B cell (primary cell): ENCODE results near the gene ERC2. TPM values are rescaled to one million over a fixed set of nuclear protein-coding genes. Genes with fewer than 3 reads are reported as not detected.
A peak's percentile ranks its signal among the peaks of the same experiment; 100 is the strongest.

ENCODE experiments used
- ATAC-seq: fragments of 200-7000 bp; cut with Tn5 transposase; one replicate; pipeline ENCODE4 v1.10.0; 2021; ENCODE audit warnings: low read depth, mild to moderate bottlenecking, moderate number of reproducible peaks, moderate library complexity
- CTCF ChIA-PET: fragments of 350-600 bp; sonication (Branson Sonifier 250); formaldehyde crosslinking; loops from one replicate; lab custom pipeline; 2021; ENCODE audit warnings: antibody characterized with exemption, inconsistent platforms; lab: Charles Lee
- POLR2A ChIA-PET: fragments of 350-600 bp; sonication (Branson Sonifier 250); formaldehyde crosslinking; loops from one replicate; lab custom pipeline; 2021; ENCODE audit warnings: antibody characterized with exemption; lab: Charles Lee
- DNase-seq: peaks from one replicate; pipeline ENCODE4 v3.0.0; 2013
- H2AFZ ChIP-seq: 2 replicates; pipeline ENCODE4 v1.6.1; 2012; ENCODE audit warnings: mild to moderate bottlenecking, low read depth, low read length; ENCODE audit not compliant: insufficient read depth, poor library complexity, severe bottlenecking
- H3K27ac ChIP-seq, 2 donors: 1 replicate in 1 of 2; 2 replicates in 1 of 2; pipeline ENCODE4 v1.5.1; 2012 to 2013; ENCODE audit warnings: low read length in 2 of 2, mild to moderate bottlenecking in 2 of 2, moderate library complexity in 1 of 2
- H3K27me3 ChIP-seq, 4 experiments: fragments of 200-600 bp in 1 of 4; sonication (generic) in 1 of 4; replicated peaks in 1 of 4; 1 replicate in 2 of 4; 2 replicates in 2 of 4; pipeline versions ENCODE4 v1.6.1 to v1.7.0; 2013 to 2016; ENCODE audit warnings: low read length in 3 of 4, mild to moderate bottlenecking in 2 of 4, mixed read lengths in 1 of 4, moderate library complexity in 1 of 4; ENCODE audit not compliant: insufficient read depth in 4 of 4, control insufficient read depth in 3 of 4; ENCODE audit errors: control extremely low read depth in 1 of 4
- H3K36me3 ChIP-seq, 2 experiments: replicated peaks in 1 of 2; 1 replicate in 1 of 2; 2 replicates in 1 of 2; pipeline versions ENCODE4 v1.6.1 to v1.7.1; 2013; ENCODE audit warnings: low read length in 1 of 2; ENCODE audit not compliant: insufficient read depth in 2 of 2, control insufficient read depth in 1 of 2; ENCODE audit errors: control extremely low read depth in 1 of 2, extremely low read depth in 1 of 2
- H3K4me1 ChIP-seq, 2 donors: fragments of 200-600 bp in 1 of 2; sonication (generic) in 1 of 2; 1 replicate in 1 of 2; 2 replicates in 1 of 2; pipeline versions ENCODE4 v1.5.1 to v1.6.1; 2013 to 2017; ENCODE audit warnings: low read length in 2 of 2; ENCODE audit not compliant: control insufficient read depth in 2 of 2, insufficient read depth in 2 of 2
- H3K4me2 ChIP-seq: replicated peaks from 2 replicates; pipeline ENCODE3; 2012; ENCODE audit warnings: mild to moderate bottlenecking, low read depth, low read length; ENCODE audit not compliant: poor library complexity, severe bottlenecking
- H3K4me3 ChIP-seq, 5 experiments: fragments of 200-600 bp in 1 of 5; sonication (generic) in 1 of 5; 1 replicate in 3 of 5; 2 replicates in 2 of 5; pipeline versions ENCODE4 v1.5.1 to v1.7.0; 2011 to 2016; ENCODE audit warnings: low read length in 4 of 5, mild to moderate bottlenecking in 4 of 5, low read depth in 2 of 5, control low read depth in 1 of 5, moderate library complexity in 1 of 5; ENCODE audit not compliant: insufficient read depth in 1 of 5; ENCODE audit errors: control extremely low read depth in 1 of 5, extremely low read depth in 1 of 5
- H3K79me2 ChIP-seq: fragments of 200-600 bp; sonication (generic); one replicate; pipeline ENCODE4 v1.6.0; 2016; ENCODE audit warnings: low read length; ENCODE audit not compliant: control insufficient read depth, insufficient read depth
- H3K9ac ChIP-seq: fragments of 200-600 bp; sonication (generic); 2 replicates; pipeline ENCODE4 v1.6.1; 2017; ENCODE audit warnings: mild to moderate bottlenecking, low read length, moderate library complexity
- H3K9me3 ChIP-seq, 3 donors: one replicate each; pipeline versions ENCODE4 v1.6.1 to v1.7.1; 2013; ENCODE audit warnings: low read length in 2 of 3; ENCODE audit not compliant: control insufficient read depth in 2 of 3, insufficient read depth in 1 of 3; ENCODE audit errors: control extremely low read depth in 1 of 3
- H4K20me1 ChIP-seq: 2 replicates; pipeline ENCODE4 v1.6.0; 2012; ENCODE audit warnings: mild to moderate bottlenecking, low read length; ENCODE audit not compliant: insufficient read depth, control insufficient read depth, poor library complexity, severe bottlenecking
- H3K27ac Mint-ChIP-seq: one replicate; pipeline ENCODE4 v1.8.0; 2021; ENCODE audit warnings: mixed read lengths
- H3K27me3 Mint-ChIP-seq: one replicate; pipeline ENCODE4 v1.8.0; 2021; ENCODE audit warnings: mixed read lengths
- H3K4me1 Mint-ChIP-seq: one replicate; pipeline ENCODE4 v1.8.0; 2021; ENCODE audit warnings: mixed read lengths
- H3K4me3 Mint-ChIP-seq: one replicate; pipeline ENCODE4 v1.8.0; 2021; ENCODE audit warnings: mixed read lengths
- H3K9me3 Mint-ChIP-seq: one replicate; pipeline ENCODE4 v1.8.0; 2022; ENCODE audit warnings: mixed read lengths; ENCODE audit not compliant: insufficient read depth
- CTCF ChIP-seq: fragments of 200-600 bp; IDR thresholded peaks from one replicate; pipeline ENCODE4 v1.8.0; 2022; ENCODE audit warnings: antibody characterized with exemption, mild to moderate bottlenecking
- EZH2 ChIP-seq: IDR thresholded peaks from 2 replicates; pipeline ENCODE4 v1.6.1; 2012; ENCODE audit warnings: borderline replicate concordance, low read depth, mild to moderate bottlenecking, moderate library complexity, low read length; ENCODE audit not compliant: insufficient read depth, poor library complexity, severe bottlenecking
- WGBS: methylation state at CpG from one replicate; pipeline ENCODE4 v1.1.5; 2013; ENCODE audit warnings: missing lambda C conversion rate; ENCODE audit not compliant: insufficient coverage; 5-methylcytosine and 5-hydroxymethylcytosine counted together
- intact Hi-C: fragments of 100-400 bp; cut with micrococcal nuclease; formaldehyde crosslinking; loops from one replicate; pipeline ENCODE4 v1.10.0; 2022
- polyA plus RNA-seq: library from polyadenylated mRNA; depleted of rRNA; stranded (reverse); fragments of >200 nt; gene quantifications from 2 replicates; pipeline ENCODE4 v1.2.3, GENCODE V29; 2012
- total RNA-seq, 2 donors: library from RNA; stranded (reverse); fragments of 120-200 nt in 1 of 2; gene quantifications; 1 replicate in 1 of 2; 2 replicates in 1 of 2; pipeline versions ENCODE4 v1.2.3 to v1.2.4, GENCODE V29; 2013 to 2022

Gene ERC2
- total and polyA plus RNA-seq, 2 donors (not counting 1 experiment from before 2014, with no cell fraction given), result not detected

GRCh38 chr3:56494679-56495322 lies 26.5 kb upstream of the ERC2 start:
- H3K9ac ChIP-seq, result no peak overlapping the region
- H3K27me3 ChIP-seq, result peaks cover 0 to 4% (median 2%) of the 10 kb centered on the region in 4 experiments
- Mint-ChIP-seq H3K4me1 (no peaks in the 10 kb centered on the region), H3K9me3 (peaks cover 2% of the 10 kb centered on the region), H3K27me3 (peaks cover 20% of the 10 kb centered on the region), H3K27ac (no peak overlapping the region), H3K4me3 (no peak overlapping the region)
- intact Hi-C loops, result no loop called here
- H3K9me3 ChIP-seq, result peaks cover 0 to 3% (median 0%) of the 10 kb centered on the region in 3 donors
- H3K4me2 ChIP-seq, result no peak overlapping the region
- no peaks in the 10 kb centered on the region for H3K79me2 ChIP-seq
- H4K20me1 ChIP-seq, result no peaks in the 10 kb centered on the region
- ATAC-seq (peak; percentile 87), DNase-seq (peak; percentile 78)
- H3K4me3 ChIP-seq, result no peak overlapping the region
- H3K4me1 ChIP-seq, result no peaks in the 10 kb centered on the region
- POLR2A ChIA-PET, result no interaction called here
- no peak overlapping the region for H3K27ac ChIP-seq
- TF ChIP-seq EZH2 (no peak), CTCF (peak; percentile 87)
- CTCF ChIA-PET, result interaction anchor here (0.6 to 1.2 kb wide), 4 partner anchors 10 to 423 kb away, joined by 3 to 11 read pairs (median 4); no protein-coding TSS in a partner anchor
- WGBS, result no CpG with 5 or more reads among the region's 5 CpGs
- no peaks in the 10 kb centered on the region for H3K36me3 ChIP-seq
- no peak overlapping the region for H2AFZ ChIP-seq

- WGBS, result 80% methylated on average over 1 of the region's 2 CpGs
- POLR2A ChIA-PET, result interaction anchor here (0.6 kb wide), 1 partner anchor 1322 kb away, joined by 7 read pairs; no protein-coding TSS in a partner anchor
Observed at GRCh38 chr3:56491566-56491965, 23.3 kb upstream of the ERC2 start.

More at GRCh38 chr3:56491566-56491965, 23.3 kb upstream of the ERC2 start:
- H3K27me3 ChIP-seq, result no peaks in the 10 kb centered on the region
- DNase-seq, result no peak
- no peaks in the 10 kb centered on the region for H3K4me1 ChIP-seq
- H3K9ac ChIP-seq, result no peak overlapping the region
- intact Hi-C loops, result no loop called here
- no peaks in the 10 kb centered on the region for H3K36me3 ChIP-seq
- H3K4me2 ChIP-seq, result no peak overlapping the region
- H3K4me3 ChIP-seq, result no peak overlapping the region
- peaks cover 0 to 3% (median 0%) of the 10 kb centered on the region in 3 donors for H3K9me3 ChIP-seq
- ATAC-seq, result no peak
- no peaks in the 10 kb centered on the region for H3K79me2 ChIP-seq
- Mint-ChIP-seq H3K4me1 (no peaks in the 10 kb centered on the region), H3K9me3 (peaks cover 2% of the 10 kb centered on the region), H3K27me3 (peaks cover 10% of the 10 kb centered on the region), H3K4me3 (no peak overlapping the region), H3K27ac (no peak overlapping the region)
- TF ChIP-seq CTCF (no peak), EZH2 (no peak)
- H3K27ac ChIP-seq, result no peak overlapping the region
- H2AFZ ChIP-seq, result no peak overlapping the region
- no peaks in the 10 kb centered on the region for H4K20me1 ChIP-seq
- CTCF ChIA-PET, result no interaction called here
